ENCODE measurements around the gene AEBP2. TPM values are rescaled to one million over a fixed set of nuclear protein-coding genes. Genes with fewer than 3 reads are reported as not detected.

The AEBP2 gene
- total and polyA plus RNA-seq, 2 of the 8 experiments (the other 6 are each of a cell fraction or from before 2014, with no cell fraction given) = 13.6 to 61.4 TPM

DNA sequence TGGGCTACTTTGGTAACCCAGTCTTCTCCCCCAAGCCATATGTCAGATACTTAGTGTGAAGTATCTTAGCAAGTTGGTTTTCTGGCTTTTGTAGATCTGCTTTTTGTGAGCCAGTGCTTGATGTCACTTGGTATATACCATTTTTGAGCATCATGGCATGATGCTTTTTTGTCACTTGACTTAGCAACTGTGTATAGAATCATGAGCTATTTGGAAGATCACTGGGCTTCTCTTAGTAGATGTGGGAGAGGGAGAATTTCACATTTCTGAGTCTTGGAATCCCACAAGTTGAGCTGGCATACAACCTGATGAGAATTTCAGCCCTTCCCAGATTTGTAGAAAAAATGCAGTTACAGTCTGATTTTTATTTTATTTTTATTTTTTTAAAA lies 24.9 kb downstream of the AEBP2 start:
- H3K23ac ChIP-seq (ENCODE audit: insufficient read length) = no peak overlapping the region
- H3K27me3 ChIP-seq (replicated peaks in 1 of 4; ENCODE audit: control insufficient read depth in 3 of 4, extremely low read depth in 1 of 4, insufficient read depth in 3 of 4, low read length in 3 of 4) = no peaks in the 10 kb centered on the region
- H4K8ac ChIP-seq (ENCODE audit: extremely low read depth, insufficient read depth, low read length) = no peak overlapping the region
- no peak overlapping the region for H3K27ac ChIP-seq (ENCODE audit: low read depth, low read length)
- H3K9me3 ChIP-seq (ENCODE audit: insufficient read depth in 2 of 2, low read depth in 1 of 2, low read length in 1 of 2) = no peaks in the 10 kb centered on the region
- H3K9ac ChIP-seq (replicated peaks in 1 of 4; ENCODE audit: extremely low read depth in 1 of 4, low read depth in 3 of 4, low read length in 3 of 4) = no peak overlapping the region
- H3K14ac ChIP-seq (ENCODE audit: insufficient read length) = no peak overlapping the region
- H3K4ac ChIP-seq (replicated peaks; ENCODE audit: insufficient read length, low read depth, low read length) = no peak overlapping the region
- no peak overlapping the region for H3K56ac ChIP-seq (replicated peaks; ENCODE audit: insufficient read length, low read depth, low read length)
- no peak overlapping the region for H2BK20ac ChIP-seq (ENCODE audit: low read length)
- H3K4me1 ChIP-seq (replicated peaks in 1 of 4; ENCODE audit: control insufficient read depth in 3 of 4, insufficient read depth in 4 of 4, low read length in 3 of 4) = peaks cover 0 to 4% (median 0%) of the 10 kb centered on the region in 4 experiments; a peak in 2 of 7 replicates
- no peak overlapping the region for H2BK5ac ChIP-seq (ENCODE audit: low read depth, low read length)
- H4K91ac ChIP-seq (replicated peaks; ENCODE audit: insufficient read length, low read length) = no peak overlapping the region
- H2AK5ac ChIP-seq (ENCODE audit: low read depth, low read length) = no peak overlapping the region
- no peak overlapping the region for H2BK12ac ChIP-seq (ENCODE audit: low read depth, low read length)
- peaks cover 4 to 97% of the 10 kb centered on the region in 2 experiments for H3K79me2 ChIP-seq (ENCODE audit: control insufficient read depth in 1 of 2, insufficient read depth in 2 of 2, low read length in 2 of 2)
- H2AFZ ChIP-seq (ENCODE audit: low read length) = no peak overlapping the region
- no peak for TF ChIP-seq CTBP2 (IDR thresholded peaks at IDR 0.05; ENCODE audit: borderline replicate concordance, insufficient read depth, insufficient read length, low read length)
- no peak for TF ChIP-seq CREB1 (IDR thresholded peaks at IDR 0.05)
- TF ChIP-seq RAD21 (IDR thresholded peaks at IDR 0.05 in 1 of 2, conservative IDR thresholded peaks at IDR 0.05 in 1 of 2; ENCODE audit: low read depth in 2 of 2, low read length in 2 of 2) = no peak
- TF ChIP-seq CEBPB (IDR thresholded peaks at IDR 0.05; ENCODE audit: low read depth, low read length) = no peak
- no peak for TF ChIP-seq FOSL1 (IDR thresholded peaks at IDR 0.05; ENCODE audit: insufficient read depth, low read depth, low read length)
- no peak for TF ChIP-seq TEAD4 (IDR thresholded peaks at IDR 0.05; ENCODE audit: low read depth, low read length)
- TF ChIP-seq KDM5A (IDR thresholded peaks at IDR 0.05; ENCODE audit: low read length) = no peak
- no peak for TF ChIP-seq PHF8 (conservative IDR thresholded peaks at IDR 0.05; ENCODE audit: low read depth, low read length)
- no peak for TF ChIP-seq MAFK (IDR thresholded peaks at IDR 0.05; ENCODE audit: low read depth, low read length)
- H2BK15ac ChIP-seq (ENCODE audit: low read length) = no peak overlapping the region
- POLR2A ChIA-PET (ENCODE audit: partially characterized antibody) = interaction anchor here (1.3 kb wide), 1 partner anchor 10 kb away, joined by 3 read pairs; no protein-coding TSS in a partner anchor
- CTCF ChIA-PET (ENCODE audit: partially characterized antibody) = no interaction called here
- peaks cover 4 to 64% (median 34%) of the 10 kb centered on the region in 4 experiments for H3K36me3 ChIP-seq (ENCODE audit: control insufficient read depth in 2 of 4, insufficient read depth in 4 of 4, low read length in 3 of 4)
- H4K5ac ChIP-seq (ENCODE audit: insufficient read length, low read depth, low read length) = no peak overlapping the region
- no peak for FAIRE-seq
- H2BK120ac ChIP-seq (replicated peaks; ENCODE audit: low read depth, low read length) = no peak overlapping the region
- no peak overlapping the region for H3K4me2 ChIP-seq (ENCODE audit: insufficient read depth in 1 of 2, low read depth in 2 of 2, low read length in 2 of 2)
- H3K79me1 ChIP-seq (ENCODE audit: low read depth, low read length) = no peaks in the 10 kb centered on the region; the same call in 1 of the 2 replicates
- DNase-seq (ENCODE audit: low read depth in 1 of 2, low spot score in 2 of 2) = no peak
- peaks cover 2% of the 10 kb centered on the region; the same call in 1 of the 2 replicates for H3K23me2 ChIP-seq (ENCODE audit: low read depth, low read length)
- H4K20me1 ChIP-seq (replicated peaks in 1 of 2; ENCODE audit: control insufficient read depth in 1 of 2, insufficient read depth in 2 of 2, low read length in 2 of 2) = peaks cover 5 to 11% of the 10 kb centered on the region in 2 experiments
- H3K18ac ChIP-seq (ENCODE audit: extremely low read depth, low read length) = no peak overlapping the region
- no peak overlapping the region for H3K4me3 ChIP-seq (ENCODE audit: extremely low read depth in 1 of 4, insufficient read depth in 2 of 4, low read depth in 3 of 4, low read length in 4 of 4)

Data from H1 (cell line).